Tibial nerve (tissue), 4 donors: ENCODE measurements around the gene SYCP2L.

ENCODE experiments used
- CTCF ChIP-seq, 5 experiments: fragments of 200-600 bp in 3 of 5; fragments of 450-650 bp in 2 of 5; sonication (generic) in 3 of 5; IDR thresholded peaks; one replicate each; pipeline ENCODE4 v1.5.1; 2016 to 2019; ENCODE audit warnings: antibody characterized with exemption in 5 of 5, mild to moderate bottlenecking in 3 of 5, moderate library complexity in 2 of 5
- EP300 ChIP-seq, 2 donors: sonication (generic); formaldehyde crosslinking; IDR thresholded peaks; one replicate each; pipeline ENCODE4 v1.6.1; 2017; ENCODE audit warnings: antibody characterized with exemption in 2 of 2, mild to moderate bottlenecking in 1 of 2
- POLR2A ChIP-seq, 2 donors: fragments of 450-650 bp; IDR thresholded peaks; one replicate each; pipeline ENCODE4 v1.6.1; 2017; ENCODE audit warnings: antibody characterized with exemption in 2 of 2, mild to moderate bottlenecking in 2 of 2, moderate library complexity in 2 of 2

GRCh38 chr6:10867952-10868351 lies 18.9 kb upstream of the SYCP2L start:
- TF ChIP-seq CTCF (IDR thresholded peaks at IDR 0.05) (no peak), EP300 (IDR thresholded peaks at IDR 0.05) (no peak), POLR2A (IDR thresholded peaks at IDR 0.05) (no peak)
